Sciatic nerve (tissue), 2 donors: ENCODE measurements around the gene BIRC7. TPM values are rescaled to one million over a fixed set of nuclear protein-coding genes. Genes with fewer than 3 reads are reported as not detected.

Experiments used
- ATAC-seq: fragments of 200-7000 bp; cut with Tn5 transposase; one replicate; pipeline ENCODE4 v1.9.1; 2020; ENCODE audit warnings: mild to moderate bottlenecking, moderate library complexity
- DNase-seq: peaks from one replicate; pipeline ENCODE4 v3.0.0-alpha.2; 2020; ENCODE audit warnings: low spot score
- intact Hi-C: fragments of 100-400 bp; cut with DNase I; formaldehyde crosslinking; loops from one replicate; pipeline ENCODE4 v1.14.2; 2022
- total RNA-seq: library from RNA; stranded (reverse); fragmentation: NEBNext Ultra II Directional; extraction: Animal tissue kit (Norgen Biotek cat#: 25700); gene quantifications from one replicate; pipeline ENCODE4 v1.2.1, GENCODE V29; 2021
- donor health status: DM: no; HTN: no; CAD: no.
- donor health status: DM: no; HTN: no; CAD: no.

BIRC7 gene
- total RNA-seq: 26.0 TPM

- DNase-seq (peak; percentile 76), ATAC-seq (peak; percentile 25)
- intact Hi-C loops: no loop called here
Observed at GRCh38 chr20:63235399-63235983, at the start of gene BIRC7. TSS of gene BIRC7 (plus strand) at chr20:63235905. CDS start at chr20:63236097, 192 bp downstream.

GRCh38 chr20:63186084-63186483 is 49.6 kb upstream of the BIRC7 start:
- ATAC-seq: no peak
- DNase-seq: no peak
- intact Hi-C loops: no loop called here

DNA sequence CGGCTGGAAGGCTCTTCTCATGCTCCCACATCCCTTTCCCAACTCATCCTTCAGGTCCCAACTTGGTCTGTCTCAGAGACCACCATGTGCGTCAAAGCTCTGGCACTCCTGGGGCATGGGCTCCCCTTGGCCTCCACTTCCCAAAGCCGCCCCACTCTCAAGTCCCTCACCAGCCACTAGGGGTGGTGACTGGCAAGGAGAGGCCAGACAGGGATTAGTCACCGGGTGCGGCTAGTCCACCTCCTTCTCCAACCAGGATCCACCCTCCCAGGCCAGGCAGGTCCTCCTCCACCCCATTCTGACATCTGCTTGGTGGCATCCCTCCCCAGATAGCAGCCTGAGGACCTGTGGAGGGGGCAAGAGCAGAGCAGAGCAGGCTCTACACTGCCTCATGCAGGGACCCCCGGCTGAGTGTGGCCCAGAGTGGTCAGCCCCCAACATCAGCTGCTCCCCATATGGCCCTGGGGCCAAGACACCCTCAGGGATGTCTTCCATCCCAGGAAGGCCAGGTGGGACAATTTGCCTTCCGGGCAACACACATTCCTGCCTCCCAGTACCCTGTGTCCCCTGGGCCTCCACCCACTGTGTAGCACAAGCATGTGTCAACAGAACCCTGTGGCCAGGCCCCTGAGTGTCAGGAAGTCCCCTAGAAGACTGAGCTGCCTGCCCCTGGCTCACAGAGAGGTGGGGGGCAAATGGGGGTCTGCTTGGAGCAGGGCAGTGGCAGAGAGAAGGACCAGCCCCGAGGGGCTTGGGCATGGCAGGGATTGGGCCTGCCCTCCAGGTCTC is 49.0 kb upstream of the BIRC7 start:
- ATAC-seq (no peak), DNase-seq (no peak)
- intact Hi-C loops: no loop called here

DNA sequence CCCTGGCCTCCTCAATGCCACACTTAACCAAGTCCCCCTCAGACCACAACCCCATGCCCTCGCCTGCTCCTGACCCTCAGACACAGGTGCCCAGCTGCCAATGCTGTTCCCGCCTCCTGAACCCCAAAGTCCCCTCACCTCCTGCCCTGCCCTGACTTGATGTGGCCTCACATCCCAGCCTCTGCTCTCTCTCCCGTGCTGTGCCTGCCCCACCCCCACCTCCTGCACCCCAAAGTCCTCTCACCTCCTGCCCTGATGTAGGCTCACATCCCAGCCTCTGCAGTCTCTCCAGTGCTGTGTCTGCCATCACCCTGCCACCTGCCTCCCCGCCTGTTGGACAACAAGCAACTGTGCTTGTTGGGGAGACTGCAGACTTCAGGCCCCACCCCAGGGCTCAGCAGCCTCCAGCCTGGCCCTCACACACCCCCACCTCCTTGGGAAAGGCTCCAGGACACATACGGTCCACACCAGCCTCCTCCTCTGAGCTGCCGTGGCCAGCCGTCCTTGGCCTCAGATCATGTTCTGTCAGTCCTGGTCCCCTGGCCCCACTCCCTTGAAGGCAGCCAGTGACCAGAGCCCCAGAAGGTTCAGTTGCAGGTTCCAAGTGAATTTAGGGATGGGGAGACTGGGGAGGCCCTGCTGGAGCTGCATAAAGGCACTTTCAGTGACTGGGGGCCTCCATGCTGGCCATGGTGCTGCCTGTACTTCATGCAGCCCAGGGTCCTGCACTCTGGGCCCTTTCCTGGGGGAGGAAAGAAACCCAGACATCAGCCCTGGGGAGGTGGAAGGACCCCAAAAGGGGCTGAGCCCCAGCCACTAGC is 48.2 kb upstream of the BIRC7 start:
- intact Hi-C loops: no loop called here
- ATAC-seq (no peak), DNase-seq (no peak)

DNA sequence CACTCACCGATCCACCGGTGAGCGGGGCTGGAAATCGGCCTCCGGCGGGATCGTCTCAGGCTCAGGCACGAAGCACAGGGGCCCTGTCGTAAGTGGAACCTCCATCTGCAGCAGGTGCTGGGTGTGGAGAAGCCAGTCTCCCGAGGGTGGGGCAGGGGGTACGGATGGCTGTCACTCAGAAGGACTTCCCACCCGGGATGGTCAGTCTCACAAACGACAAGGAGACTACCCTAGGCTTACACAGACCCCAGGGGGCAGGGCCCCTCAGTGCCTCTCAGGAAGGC is 47.6 kb upstream of the BIRC7 start:
- DNase-seq (no peak), ATAC-seq (no peak)
- intact Hi-C loops: no loop called here

DNA sequence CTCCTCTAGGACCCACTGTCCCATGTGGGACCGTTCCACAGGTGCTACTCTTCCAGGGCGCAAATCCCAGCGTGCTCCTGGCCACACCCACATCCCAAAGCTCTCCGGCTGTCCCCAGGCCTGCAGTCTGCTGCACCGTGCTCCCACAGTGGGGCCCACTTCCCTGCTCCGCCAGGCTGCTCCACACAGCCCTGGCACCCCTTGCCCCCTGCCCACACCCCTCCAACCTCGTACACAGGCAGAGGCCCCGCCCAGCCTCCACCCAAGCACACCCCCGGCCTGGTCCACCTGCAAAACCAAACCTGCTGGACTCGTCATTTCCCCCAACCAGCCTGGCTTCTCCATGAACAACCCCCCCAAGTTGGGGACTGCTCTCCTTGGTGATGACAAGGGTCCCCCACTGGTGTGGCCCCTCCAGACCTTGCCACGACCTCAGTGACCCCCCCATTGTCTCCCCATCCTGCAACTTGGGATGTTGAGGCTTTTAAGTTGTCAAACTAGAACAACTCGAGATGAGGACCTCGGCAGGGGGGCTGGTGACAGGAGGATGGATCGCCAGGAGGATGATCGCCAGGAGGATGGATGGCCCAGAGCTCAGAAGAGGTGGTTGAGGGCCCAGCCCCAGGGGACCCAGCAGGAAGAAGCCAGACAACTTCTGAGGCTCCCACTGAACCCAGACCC is 46.9 kb upstream of the BIRC7 start:
- intact Hi-C loops: no loop called here
- DNase-seq (no peak), ATAC-seq (no peak)

GRCh38 chr20:63189322-63189642 is 46.4 kb upstream of the BIRC7 start:
- intact Hi-C loops: no loop called here
- ATAC-seq (no peak), DNase-seq (no peak)

GRCh38 chr20:63189846-63190559 is 45.7 kb upstream of the BIRC7 start:
- DNase-seq (no peak), ATAC-seq (no peak)
- intact Hi-C loops: no loop called here

DNA sequence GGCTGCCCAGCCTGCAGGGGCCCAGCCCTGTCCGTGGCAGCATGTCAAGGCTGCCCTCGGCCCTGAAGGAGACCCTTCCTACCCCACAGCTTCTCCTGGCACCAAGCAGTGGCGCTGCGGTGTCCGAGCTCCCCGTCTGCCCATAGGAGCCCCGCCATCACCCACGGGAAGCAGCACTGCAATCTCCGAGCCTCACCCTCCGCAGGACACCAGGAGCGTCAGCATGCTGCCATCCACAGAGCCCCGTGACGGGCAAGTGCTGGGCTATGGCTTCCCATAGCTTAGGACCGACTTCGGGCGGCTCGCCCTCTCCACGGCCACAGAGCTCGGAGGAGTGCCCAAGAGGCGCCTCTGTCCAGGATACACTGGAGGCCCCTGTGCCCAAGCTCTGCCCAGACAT is 44.9 kb upstream of the BIRC7 start:
- intact Hi-C loops: no loop called here
- DNase-seq (no peak), ATAC-seq (no peak)

- ATAC-seq: no peak
- DNase-seq: no peak
- intact Hi-C loops: no loop called here
Observed at GRCh38 chr20:63191400-63191799, 44.3 kb upstream of the BIRC7 start.

GRCh38 chr20:63192721-63193120 is 43.0 kb upstream of the BIRC7 start:
- ATAC-seq (no peak), DNase-seq (no peak)
- intact Hi-C loops: no loop called here

GRCh38 chr20:63194007-63194796 is 41.5 kb upstream of the BIRC7 start:
- DNase-seq: no peak
- intact Hi-C loops: no loop called here
- no peak for ATAC-seq

- ATAC-seq: no peak
- DNase-seq: no peak
- intact Hi-C loops: loop anchor here (5.0 kb wide), 1 partner anchor 1942 kb away; the partner anchor contains the start of gene CDH4
Observed at GRCh38 chr20:63194797-63195173, 40.9 kb upstream of the BIRC7 start.

DNA sequence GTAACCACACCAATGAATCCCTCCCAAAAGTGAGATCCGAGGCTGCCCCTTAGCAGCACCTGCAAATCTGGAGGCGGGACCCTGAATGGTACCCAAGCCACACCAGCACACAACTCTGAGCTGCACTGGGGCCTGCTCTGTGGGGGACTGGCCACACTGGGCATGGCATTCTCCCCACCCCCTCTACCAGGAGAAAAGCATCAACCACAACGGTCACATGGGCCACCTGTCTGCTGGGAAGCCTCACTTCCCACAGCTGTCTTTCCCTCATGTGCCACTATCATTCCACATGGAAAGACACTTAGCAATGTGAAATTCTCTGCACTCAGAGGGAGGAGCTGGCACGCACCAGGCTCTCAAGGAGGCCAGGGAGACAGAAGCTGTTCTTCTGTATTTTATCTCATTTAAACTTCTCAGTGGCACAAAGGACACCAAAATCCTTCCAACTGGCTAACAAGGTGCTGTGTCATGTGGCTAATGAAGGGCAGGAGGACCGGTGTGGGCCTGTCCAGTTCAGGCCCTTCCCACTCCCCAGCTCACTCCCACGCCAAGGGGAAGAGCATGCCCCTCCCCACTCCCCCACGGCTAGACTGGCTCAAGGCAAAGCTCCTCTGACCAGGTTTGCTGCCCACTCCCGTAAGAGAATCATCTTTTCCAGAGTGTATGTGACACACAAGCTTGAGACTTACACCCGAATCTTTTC is 38.8 kb upstream of the BIRC7 start:
- no peak for DNase-seq
- intact Hi-C loops: loop anchor here (5.0 kb wide), 1 partner anchor 1945 kb away; the partner anchor contains the start of gene CDH4
- no peak for ATAC-seq

- no peak for ATAC-seq
- intact Hi-C loops: loop anchor here (5.0 kb wide), 1 partner anchor 1946 kb away; the partner anchor contains the start of gene CDH4
- DNase-seq: no peak
Observed at GRCh38 chr20:63198606-63199005, 37.1 kb upstream of the BIRC7 start.

DNA sequence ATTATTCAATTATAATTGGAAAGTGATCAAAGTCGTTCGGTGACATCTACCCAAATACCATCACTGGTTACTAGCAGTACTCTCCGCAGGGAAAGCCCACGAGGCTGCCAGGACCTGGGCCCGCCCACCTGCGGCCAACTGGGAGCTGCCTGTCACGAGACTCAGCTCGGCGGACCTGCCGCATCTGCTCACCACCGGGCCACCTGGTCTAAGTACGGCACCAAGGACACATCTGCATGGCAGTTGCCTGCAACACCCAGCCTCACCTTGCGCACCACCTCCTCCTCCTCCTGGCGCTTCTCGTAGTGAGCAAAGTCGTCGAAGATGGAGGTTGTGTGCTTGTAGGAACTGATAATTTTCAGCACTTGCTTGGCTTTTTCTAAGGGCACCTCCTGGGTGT is 33.7 kb upstream of the BIRC7 start:
- intact Hi-C loops: no loop called here
- ATAC-seq (no peak), DNase-seq (no peak)

GRCh38 chr20:63202811-63203526 is 32.7 kb upstream of the BIRC7 start:
- intact Hi-C loops: no loop called here
- no peak for DNase-seq
- no peak for ATAC-seq
